A549 (cell line): ENCODE measurements around the gene C1orf115.

ENCODE experiments used
- CBX8 ChIP-seq: fragments of 200-600 bp; sonication (generic); IDR thresholded peaks from 2 replicates; pipeline ENCODE4 v1.6.1; 2016
- CEBPB ChIP-seq, 2 experiments: fragments of >200 bp in 1 of 2; sonication (Bioruptor Twin) in 1 of 2; formaldehyde crosslinking in 1 of 2; IDR thresholded peaks; 2 replicates each; pipeline ENCODE4 v1.6.1; 2012 to 2016
- CHD2 ChIP-seq: fragments of 150-350 bp; IDR thresholded peaks from 2 replicates; pipeline ENCODE4 v1.6.1; 2014; ENCODE audit warnings: low read length; ENCODE audit not compliant: partially characterized antibody
- CTCF ChIP-seq: fragments of >200 bp; sonication (Bioruptor Twin); formaldehyde crosslinking; IDR thresholded peaks from 3 replicates; pipeline ENCODE4 v1.5.1; 2016
- EP300 ChIP-seq, 2 experiments: fragments of >200 bp; sonication (Bioruptor Twin); formaldehyde crosslinking; IDR thresholded peaks; 2 replicates in 1 of 2; 3 replicates in 1 of 2; pipeline ENCODE4 v1.6.1; 2016 to 2017
- HOXB13 ChIP-seq: fragments of 250-450 bp; sonication (Bioruptor Pico); IDR thresholded peaks from 2 replicates; pipeline ENCODE4 v1.5.0; 2020; ENCODE audit warnings: low read depth, mild to moderate bottlenecking, moderate library complexity
- KDM1A ChIP-seq: fragments of 200-600 bp; sonication (generic); IDR thresholded peaks from 2 replicates; pipeline ENCODE4 v1.6.1; 2016; ENCODE audit warnings: low read depth, mild to moderate bottlenecking
- MAZ ChIP-seq: fragments of 150-350 bp; IDR thresholded peaks from 2 replicates; pipeline ENCODE4 v1.6.1; 2014; ENCODE audit warnings: antibody characterized with exemption, low read depth, low read length, borderline replicate concordance
- PHF8 ChIP-seq: fragments of 200-600 bp; sonication (generic); IDR thresholded peaks from 2 replicates; pipeline ENCODE4 v1.6.1; 2016; ENCODE audit warnings: low read depth, mild to moderate bottlenecking, antibody characterized with exemption, moderate library complexity, borderline replicate concordance
- POLR2A ChIP-seq: IDR thresholded peaks from 2 replicates; pipeline ENCODE4 v1.6.1; 2012; ENCODE audit warnings: mild to moderate bottlenecking, low read length
- TF ChIP-seq, protein P1 (sequence below): IDR thresholded peaks from 2 replicates; pipeline ENCODE4 v1.6.1; 2012
- TF ChIP-seq, protein P2 (sequence below): fragments of 200-600 bp; sonication (generic); IDR thresholded peaks from 2 replicates; pipeline ENCODE4 v1.6.1; 2016; ENCODE audit warnings: antibody characterized with exemption, mild to moderate bottlenecking, moderate library complexity

GRCh38 chr1:220732137-220732536, 42.0 kb downstream of the C1orf115 start:
- no peak for TF ChIP-seq CTCF
- no peak for TF ChIP-seq CEBPB (IDR thresholded peaks at IDR 0.05)
- TF ChIP-seq POLR2A: no peak
- no peak for TF ChIP-seq CBX8
- TF ChIP-seq, protein P1, sequence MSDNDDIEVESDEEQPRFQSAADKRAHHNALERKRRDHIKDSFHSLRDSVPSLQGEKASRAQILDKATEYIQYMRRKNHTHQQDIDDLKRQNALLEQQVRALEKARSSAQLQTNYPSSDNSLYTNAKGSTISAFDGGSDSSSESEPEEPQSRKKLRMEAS: no peak
- TF ChIP-seq, protein P2, sequence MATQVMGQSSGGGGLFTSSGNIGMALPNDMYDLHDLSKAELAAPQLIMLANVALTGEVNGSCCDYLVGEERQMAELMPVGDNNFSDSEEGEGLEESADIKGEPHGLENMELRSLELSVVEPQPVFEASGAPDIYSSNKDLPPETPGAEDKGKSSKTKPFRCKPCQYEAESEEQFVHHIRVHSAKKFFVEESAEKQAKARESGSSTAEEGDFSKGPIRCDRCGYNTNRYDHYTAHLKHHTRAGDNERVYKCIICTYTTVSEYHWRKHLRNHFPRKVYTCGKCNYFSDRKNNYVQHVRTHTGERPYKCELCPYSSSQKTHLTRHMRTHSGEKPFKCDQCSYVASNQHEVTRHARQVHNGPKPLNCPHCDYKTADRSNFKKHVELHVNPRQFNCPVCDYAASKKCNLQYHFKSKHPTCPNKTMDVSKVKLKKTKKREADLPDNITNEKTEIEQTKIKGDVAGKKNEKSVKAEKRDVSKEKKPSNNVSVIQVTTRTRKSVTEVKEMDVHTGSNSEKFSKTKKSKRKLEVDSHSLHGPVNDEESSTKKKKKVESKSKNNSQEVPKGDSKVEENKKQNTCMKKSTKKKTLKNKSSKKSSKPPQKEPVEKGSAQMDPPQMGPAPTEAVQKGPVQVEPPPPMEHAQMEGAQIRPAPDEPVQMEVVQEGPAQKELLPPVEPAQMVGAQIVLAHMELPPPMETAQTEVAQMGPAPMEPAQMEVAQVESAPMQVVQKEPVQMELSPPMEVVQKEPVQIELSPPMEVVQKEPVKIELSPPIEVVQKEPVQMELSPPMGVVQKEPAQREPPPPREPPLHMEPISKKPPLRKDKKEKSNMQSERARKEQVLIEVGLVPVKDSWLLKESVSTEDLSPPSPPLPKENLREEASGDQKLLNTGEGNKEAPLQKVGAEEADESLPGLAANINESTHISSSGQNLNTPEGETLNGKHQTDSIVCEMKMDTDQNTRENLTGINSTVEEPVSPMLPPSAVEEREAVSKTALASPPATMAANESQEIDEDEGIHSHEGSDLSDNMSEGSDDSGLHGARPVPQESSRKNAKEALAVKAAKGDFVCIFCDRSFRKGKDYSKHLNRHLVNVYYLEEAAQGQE: no peak
- TF ChIP-seq MAZ: no peak
- TF ChIP-seq KDM1A: no peak
- no peak for TF ChIP-seq CHD2
- TF ChIP-seq HOXB13 (CRISPR knock-in tag): no peak
- TF ChIP-seq EP300 (IDR thresholded peaks at IDR 0.05): no peak
- TF ChIP-seq PHF8: no peak
